Measurements from ENCODE around the gene SLC9A3.

The SLC9A3 gene

GRCh38 chr5:535846-536698 is 11.8 kb upstream of the SLC9A3 start:
- TF ChIP-seq, protein P1, sequence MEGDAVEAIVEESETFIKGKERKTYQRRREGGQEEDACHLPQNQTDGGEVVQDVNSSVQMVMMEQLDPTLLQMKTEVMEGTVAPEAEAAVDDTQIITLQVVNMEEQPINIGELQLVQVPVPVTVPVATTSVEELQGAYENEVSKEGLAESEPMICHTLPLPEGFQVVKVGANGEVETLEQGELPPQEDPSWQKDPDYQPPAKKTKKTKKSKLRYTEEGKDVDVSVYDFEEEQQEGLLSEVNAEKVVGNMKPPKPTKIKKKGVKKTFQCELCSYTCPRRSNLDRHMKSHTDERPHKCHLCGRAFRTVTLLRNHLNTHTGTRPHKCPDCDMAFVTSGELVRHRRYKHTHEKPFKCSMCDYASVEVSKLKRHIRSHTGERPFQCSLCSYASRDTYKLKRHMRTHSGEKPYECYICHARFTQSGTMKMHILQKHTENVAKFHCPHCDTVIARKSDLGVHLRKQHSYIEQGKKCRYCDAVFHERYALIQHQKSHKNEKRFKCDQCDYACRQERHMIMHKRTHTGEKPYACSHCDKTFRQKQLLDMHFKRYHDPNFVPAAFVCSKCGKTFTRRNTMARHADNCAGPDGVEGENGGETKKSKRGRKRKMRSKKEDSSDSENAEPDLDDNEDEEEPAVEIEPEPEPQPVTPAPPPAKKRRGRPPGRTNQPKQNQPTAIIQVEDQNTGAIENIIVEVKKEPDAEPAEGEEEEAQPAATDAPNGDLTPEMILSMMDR (IDR thresholded peaks at IDR 0.05; ENCODE audit: low read depth, low read length, missing control alignments): no peak
- H3K4me3 ChIP-seq (replicated peaks; ENCODE audit: low read depth, low read length): no peak overlapping the region
- DNase-seq (ENCODE audit: extremely low read depth, low read depth): no peak

GRCh38 chr5:534743-535671 is 10.8 kb upstream of the SLC9A3 start:
- TF ChIP-seq, protein P1 (IDR thresholded peaks at IDR 0.05; ENCODE audit: low read depth, low read length, missing control alignments): no peak
- no peak overlapping the region for H3K4me3 ChIP-seq (replicated peaks; ENCODE audit: low read depth, low read length)
- no peak for DNase-seq (ENCODE audit: extremely low read depth, low read depth)

- TF ChIP-seq, protein P1 (IDR thresholded peaks at IDR 0.05; ENCODE audit: low read depth, low read length, missing control alignments): no peak
- no peak for DNase-seq (ENCODE audit: extremely low read depth, low read depth)
- H3K4me3 ChIP-seq (replicated peaks; ENCODE audit: low read depth, low read length): no peak overlapping the region
Observed at GRCh38 chr5:533955-534742, 9.9 kb upstream of the SLC9A3 start.

DNA sequence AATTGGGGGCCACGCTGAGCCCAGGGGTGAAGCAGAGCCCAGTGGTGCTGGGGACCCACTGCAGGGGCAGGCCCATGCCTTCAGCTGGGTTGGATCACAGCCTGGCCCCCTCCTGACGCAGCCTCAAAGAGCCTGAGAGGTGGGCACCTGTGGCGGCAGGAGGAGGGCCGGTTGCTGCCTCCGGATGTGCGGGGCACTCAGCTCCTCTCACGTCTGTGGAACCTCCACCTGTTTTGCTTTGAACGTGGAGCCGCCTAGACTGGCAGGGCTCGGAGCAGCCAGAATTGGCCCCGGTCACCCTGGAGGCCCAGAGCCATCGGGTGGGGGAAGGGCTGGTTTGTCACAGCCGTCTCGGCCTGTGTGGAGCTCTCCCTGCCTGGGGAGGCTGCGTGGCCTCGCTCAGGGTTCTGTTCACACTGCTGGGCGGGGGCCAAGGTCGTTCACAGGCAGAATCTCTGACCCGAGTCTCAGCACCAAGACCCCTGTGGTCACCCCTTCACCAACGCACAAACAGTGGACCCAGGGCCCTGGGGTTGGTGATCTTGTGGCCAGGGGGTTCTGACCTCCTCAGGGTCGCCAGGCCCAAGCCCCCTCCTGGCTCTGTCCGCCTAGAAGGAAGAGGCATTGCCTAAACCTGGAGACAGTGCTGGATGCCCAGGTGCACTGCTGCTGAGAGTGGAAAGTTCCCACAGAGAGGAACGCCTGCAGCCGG is 9.2 kb upstream of the SLC9A3 start:
- TF ChIP-seq, protein P1 (IDR thresholded peaks at IDR 0.05; ENCODE audit: low read depth, low read length, missing control alignments): no peak
- no peak for DNase-seq (ENCODE audit: extremely low read depth, low read depth)
- H3K4me3 ChIP-seq (replicated peaks; ENCODE audit: low read depth, low read length): no peak overlapping the region

GRCh38 chr5:532521-533242 is 8.4 kb upstream of the SLC9A3 start:
- no peak overlapping the region for H3K4me3 ChIP-seq (replicated peaks; ENCODE audit: low read depth, low read length)
- TF ChIP-seq, protein P1 (IDR thresholded peaks at IDR 0.05; ENCODE audit: low read depth, low read length, missing control alignments): no peak
- no peak for DNase-seq (ENCODE audit: extremely low read depth, low read depth)

All from HFF-Myc (cell line).